A549 treated with DMSO at 1 μM for 4 hours (cell line): Measurements from ENCODE around the gene EMC6. TPM values are rescaled to one million over a fixed set of nuclear protein-coding genes. Genes with fewer than 3 reads are reported as not detected.

Source experiments
- total RNA-seq: library from RNA; stranded (reverse); fragments of 200-300 nt; extraction: Qiagen RNA extraction; gene quantifications from 5 replicates; pipeline ENCODE4 v1.2.3, GENCODE V29; 2022; ENCODE audit warnings: low read depth

Gene EMC6
- 99.6 to 155 TPM (median 149 TPM) in 5 replicates for total RNA-seq

DNA sequence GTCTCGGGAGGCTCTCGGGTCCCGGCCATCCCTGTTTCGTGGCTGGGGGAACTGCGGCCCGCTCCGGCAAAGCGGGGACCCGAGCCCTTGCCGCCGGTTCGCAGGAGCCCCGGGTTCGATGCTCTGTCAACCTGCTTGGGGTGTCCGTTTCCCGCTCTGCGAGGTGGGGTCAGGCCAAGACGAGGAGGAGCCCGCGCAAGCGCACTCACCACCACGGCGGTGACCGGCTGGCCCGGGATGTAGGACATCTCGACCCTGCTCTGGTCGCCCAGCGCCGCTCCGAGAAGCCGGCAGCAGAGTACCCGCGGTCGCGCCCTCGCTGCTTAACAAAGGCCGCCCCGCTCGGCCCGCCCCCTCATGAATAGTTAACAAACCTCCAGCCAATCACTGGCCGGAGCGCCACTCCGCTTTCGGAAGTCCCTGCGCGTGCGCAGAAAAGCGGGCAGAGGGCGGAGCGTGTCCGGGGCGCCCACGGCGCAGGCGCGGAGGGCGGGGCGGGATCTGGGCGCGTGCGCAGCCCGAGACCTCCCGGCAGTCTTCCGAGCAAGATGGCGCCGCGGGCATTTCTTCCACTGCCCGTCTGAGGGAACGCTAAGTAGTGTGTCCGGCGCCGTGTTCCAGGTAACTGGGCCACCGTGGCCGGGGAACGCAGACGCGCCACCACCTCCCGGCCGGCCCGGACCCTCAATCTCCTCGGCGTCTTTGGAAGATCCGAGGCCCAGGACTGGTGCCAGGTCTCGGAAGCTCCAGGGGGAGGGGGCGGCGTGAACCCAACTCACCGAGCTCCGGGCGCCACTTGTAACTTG lies at the start of gene EMC6, which contains the start of gene TAX1BP3:
TSS of gene EMC6 (plus strand) at position 534 of the 806 bp plus-strand sequence. CDS start 335 bp downstream, outside the sequence.
TSS of gene TAX1BP3 (minus strand) at position 300 of the 806 bp plus-strand sequence. CDS start at position 248, 52 bp downstream.

GRCh38 chr17:3636154-3636907 lies 32.3 kb upstream of the EMC6 start, which contains the start of the genes CTNS and SHPK:
Gene CTNS, plus strand, starts transcription at chr17:3636760. Its CDS starts 3,447 bp downstream, at chr17:3640207.
Gene SHPK, minus strand, starts transcription at chr17:3636250. Its CDS starts 31 bp downstream, at chr17:3636219.

DNA sequence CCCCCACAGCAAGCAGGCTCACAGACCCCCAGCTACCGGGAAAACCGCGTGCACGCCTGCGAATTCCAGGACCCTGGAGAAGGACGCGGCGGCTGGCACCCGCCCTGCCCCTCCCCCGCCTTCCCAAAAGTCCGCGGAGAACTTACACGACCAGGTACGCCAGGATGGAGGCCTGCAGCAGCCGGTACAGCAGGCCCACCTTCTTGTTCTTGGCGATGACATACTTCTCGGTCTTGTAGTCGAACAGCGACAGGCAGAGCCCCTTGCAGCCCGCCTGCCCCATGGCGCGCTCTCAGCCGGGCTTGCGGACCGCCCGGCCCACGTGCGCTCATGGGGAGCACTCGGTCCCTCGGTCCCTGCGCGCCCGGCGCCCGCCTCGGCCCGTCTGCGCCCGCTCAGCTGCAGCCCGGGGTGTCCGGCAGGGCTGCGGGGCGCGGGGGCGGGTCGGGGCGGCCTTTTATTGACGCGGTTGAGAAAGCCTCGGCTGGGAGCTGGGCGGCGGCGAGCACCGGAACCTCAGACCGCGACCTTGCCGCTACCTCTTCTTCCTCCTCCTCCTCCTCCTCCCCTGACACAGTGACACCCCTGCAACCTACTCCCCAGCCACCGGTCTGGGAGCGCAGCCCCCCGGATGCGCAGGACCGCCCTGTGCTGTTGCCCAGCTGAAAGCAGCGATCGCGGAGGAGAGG lies 27.3 kb downstream of the EMC6 start, which contains the start of gene P2RX5:
TSS of gene P2RX5 (minus strand) at position 433 of the 689 bp plus-strand sequence. CDS start at position 283, 150 bp downstream.

Other genes with a start within 250 kb of the EMC6 start
- gene OR1E2, start 235.0 kb upstream of the EMC6 start, total RNA-seq = not detected in 5 replicates
- gene SPATA22, start 197.0 kb upstream of the EMC6 start, total RNA-seq = not detected in 5 replicates
- gene ASPA, start 192.8 kb upstream of the EMC6 start, total RNA-seq = not detected in 5 replicates
- 0.18 to 0.44 TPM (median 0.41 TPM) in 5 replicates for gene TRPV3, start 111.0 kb upstream of the EMC6 start, total RNA-seq
- 3.6 to 5.2 TPM (median 4.6 TPM) in 5 replicates for gene TRPV1, start 59.4 kb upstream of the EMC6 start, total RNA-seq
- 12.4 to 17.6 TPM (median 15.0 TPM) in 5 replicates for gene SHPK, start 32.6 kb upstream of the EMC6 start, total RNA-seq
- 14.0 to 16.5 TPM (median 14.8 TPM) in 5 replicates for gene CTNS, start 32.1 kb upstream of the EMC6 start, total RNA-seq
- 304 to 331 TPM (median 314 TPM) in 5 replicates for gene TAX1BP3, start 234 bp upstream of the EMC6 start, total RNA-seq
- 12.3 to 23.6 TPM (median 21.9 TPM) in 5 replicates for gene P2RX5, start 27.3 kb downstream of the EMC6 start, total RNA-seq
- 14.8 to 19.7 TPM (median 15.7 TPM) in 5 replicates for gene HASPIN, start 55.1 kb downstream of the EMC6 start, total RNA-seq
- gene ITGAE, start 132.4 kb downstream of the EMC6 start, total RNA-seq = 88.1 to 104 TPM (median 96.7 TPM) in 5 replicates
- 31.5 to 35.7 TPM (median 33.5 TPM) in 5 replicates for gene NCBP3, start 177.4 kb downstream of the EMC6 start, total RNA-seq
- 14.2 to 20.4 TPM (median 16.5 TPM) in 5 replicates for gene CAMKK1, start 224.2 kb downstream of the EMC6 start, total RNA-seq
- gene P2RX1, start 247.7 kb downstream of the EMC6 start, total RNA-seq = 0.03 TPM in 2 of 5 replicates, not detected in the others